Activated CD4-positive, CD25-positive, alpha-beta regulatory T cell treated with anti-CD3 and anti-CD28 coated beads, Interleukin-2, amount 50 U/mL, for 24 hours (primary cell): ENCODE data around the gene ANKDD1A.
A peak's percentile ranks its signal among the peaks of the same experiment; 100 is the strongest.

Experiments
- ATAC-seq, 2 donors: fragments of 150-1000 bp; cut with Tn5 transposase; one replicate each; pipeline ENCODE4 v1.10.0; 2021; ENCODE audit warnings: mild to moderate bottlenecking in 1 of 2, moderate library complexity in 1 of 2

The ANKDD1A gene

DNA sequence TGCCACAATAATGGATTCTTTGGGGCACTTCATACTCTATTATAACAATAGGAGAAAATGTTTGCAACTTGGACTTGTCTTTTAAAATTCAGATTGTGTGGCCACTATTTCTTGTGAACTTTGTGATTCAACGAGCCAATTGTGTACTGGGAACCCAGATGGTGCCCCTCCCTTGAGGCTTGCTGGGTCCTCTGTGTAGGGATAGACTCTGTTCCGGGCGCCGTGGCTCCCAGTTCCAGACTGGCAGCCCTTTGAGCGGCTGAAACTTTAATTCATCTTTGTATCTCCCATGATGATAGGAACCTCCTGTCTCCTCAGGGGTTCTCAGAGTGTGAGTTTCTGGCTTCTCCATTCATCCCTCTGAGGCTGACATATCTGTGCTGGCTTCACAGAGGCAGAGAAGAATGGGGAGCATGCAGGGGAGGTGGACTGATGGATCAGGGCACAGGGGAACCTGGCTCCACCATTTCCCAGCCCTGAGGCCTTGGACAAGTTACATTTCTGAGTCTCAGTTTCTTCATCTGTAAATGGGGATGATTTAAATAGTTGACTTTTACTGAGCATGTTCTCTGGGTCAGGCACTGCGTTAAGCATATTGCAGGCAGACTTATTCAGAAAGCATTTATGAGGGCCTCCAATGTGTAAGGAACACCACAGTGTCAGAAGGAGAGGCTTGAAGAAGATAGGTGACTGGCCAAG is 15.2 kb upstream of the ANKDD1A start:
- ATAC-seq, result no peak

- no peak for ATAC-seq
These were observed 14.2 kb upstream of the ANKDD1A start for GRCh38 chr15:64897345-64897985.

DNA sequence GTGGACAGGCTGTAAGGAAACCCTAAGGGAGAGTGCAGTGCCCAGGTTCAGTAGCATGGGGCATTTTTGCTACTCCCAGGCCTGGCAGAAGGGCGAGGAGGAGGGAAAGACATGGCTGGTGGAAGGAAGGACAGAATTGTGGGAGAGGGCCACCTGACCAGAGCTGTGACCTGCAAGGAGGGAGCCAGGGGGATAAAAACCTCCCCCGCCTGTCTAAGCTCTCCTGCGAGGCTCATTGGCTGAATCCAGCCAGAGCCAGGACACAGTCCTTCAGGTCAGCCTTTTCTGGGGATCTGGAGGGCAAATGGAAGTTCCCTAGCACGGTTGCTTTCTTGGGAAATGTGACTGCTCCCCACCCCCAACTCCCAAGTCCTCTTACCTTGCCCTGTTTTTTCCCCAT is 13.3 kb upstream of the ANKDD1A start:
- ATAC-seq, result no peak

GRCh38 chr15:64901141-64901540 is 10.6 kb upstream of the ANKDD1A start:
- ATAC-seq, result no peak

- peak; percentile 56 to 61 for ATAC-seq
These were observed 9.8 kb upstream of the ANKDD1A start for GRCh38 chr15:64901914-64902313.

GRCh38 chr15:64902863-64903262 is 8.8 kb upstream of the ANKDD1A start:
- peak; percentile 27 to 59 for ATAC-seq

GRCh38 chr15:64903326-64903950 is 8.3 kb upstream of the ANKDD1A start:
- ATAC-seq, result no peak

- no peak for ATAC-seq
These were observed 7.5 kb upstream of the ANKDD1A start for GRCh38 chr15:64904189-64904588.

DNA sequence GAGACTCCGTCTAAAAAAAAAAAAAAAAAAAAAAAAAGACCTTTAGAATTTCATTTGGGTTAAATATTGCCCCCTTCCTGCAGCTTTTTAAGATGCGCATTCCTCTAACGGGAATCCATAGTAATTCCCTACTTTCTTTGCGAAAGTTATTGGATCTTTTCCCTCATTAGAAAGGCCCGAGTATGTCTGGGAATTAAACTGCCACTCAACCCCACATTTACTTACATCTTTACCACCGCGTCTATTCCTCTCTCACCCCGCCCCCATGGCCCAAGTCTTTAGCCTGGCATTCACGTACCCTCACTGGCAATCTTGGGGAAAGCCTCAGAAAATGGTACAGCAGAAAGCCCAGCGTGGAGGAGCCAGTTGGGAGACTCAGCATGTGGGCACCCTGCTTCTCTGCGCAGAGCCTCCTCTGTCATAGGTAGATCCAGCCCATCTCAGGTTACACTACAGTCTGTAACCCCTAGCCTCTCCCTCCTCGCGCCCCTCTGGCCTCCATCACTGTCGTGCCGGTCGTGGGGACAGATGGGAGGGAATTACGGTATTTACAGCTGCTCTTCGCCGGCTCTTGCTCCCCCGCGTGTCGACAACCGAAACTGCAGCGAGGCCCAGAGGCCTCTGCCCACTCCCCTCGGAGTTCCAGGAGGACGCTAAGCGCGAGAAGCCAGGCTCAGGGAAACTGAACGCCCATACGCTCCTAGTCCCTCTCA is 6.4 kb upstream of the ANKDD1A start:
- peak; percentile 74 to 84 for ATAC-seq

GRCh38 chr15:64905941-64906340 is 5.8 kb upstream of the ANKDD1A start:
- no peak for ATAC-seq

DNA sequence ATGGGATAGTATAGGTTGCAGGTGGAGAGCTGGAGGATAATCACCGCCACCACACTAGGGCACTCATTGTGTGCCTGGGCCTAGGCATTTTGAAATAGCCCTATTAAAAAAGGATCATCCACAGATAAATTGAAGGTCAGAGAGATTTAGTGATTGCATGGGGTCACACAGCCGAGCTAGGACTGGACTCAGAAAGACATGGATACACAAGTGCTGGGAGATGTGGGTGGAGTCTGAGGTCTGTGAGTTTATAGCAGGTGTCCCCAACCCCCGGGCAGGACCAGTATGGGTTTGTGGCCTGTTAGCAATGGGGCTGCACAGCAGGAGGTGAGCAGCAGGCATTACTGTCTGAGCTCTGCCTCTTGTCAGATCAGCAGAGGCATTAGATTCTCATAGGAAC is 5.3 kb upstream of the ANKDD1A start:
- ATAC-seq, result no peak

- ATAC-seq, result no peak
These were observed 3.7 kb upstream of the ANKDD1A start for GRCh38 chr15:64907991-64908390.

DNA sequence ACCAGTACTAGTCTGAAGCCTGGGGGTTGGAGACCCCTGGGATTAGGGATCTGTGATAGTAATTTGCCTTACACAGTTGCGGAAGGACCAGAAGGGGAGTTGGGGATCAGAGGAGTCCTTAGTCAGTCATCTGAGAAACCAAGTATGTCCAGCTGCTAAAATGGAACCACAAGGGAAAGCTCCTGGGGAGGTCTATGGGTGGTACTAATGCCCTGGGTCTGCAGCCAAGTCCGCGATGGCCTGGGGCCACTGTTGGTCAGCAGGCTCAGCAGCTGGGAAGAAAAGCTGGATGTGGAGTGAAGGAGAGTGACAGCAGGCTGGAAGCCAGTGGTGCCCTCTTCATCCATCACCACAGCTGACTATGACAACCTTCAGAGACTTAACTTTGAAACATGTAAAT is 2.2 kb upstream of the ANKDD1A start:
- ATAC-seq, result no peak

DNA sequence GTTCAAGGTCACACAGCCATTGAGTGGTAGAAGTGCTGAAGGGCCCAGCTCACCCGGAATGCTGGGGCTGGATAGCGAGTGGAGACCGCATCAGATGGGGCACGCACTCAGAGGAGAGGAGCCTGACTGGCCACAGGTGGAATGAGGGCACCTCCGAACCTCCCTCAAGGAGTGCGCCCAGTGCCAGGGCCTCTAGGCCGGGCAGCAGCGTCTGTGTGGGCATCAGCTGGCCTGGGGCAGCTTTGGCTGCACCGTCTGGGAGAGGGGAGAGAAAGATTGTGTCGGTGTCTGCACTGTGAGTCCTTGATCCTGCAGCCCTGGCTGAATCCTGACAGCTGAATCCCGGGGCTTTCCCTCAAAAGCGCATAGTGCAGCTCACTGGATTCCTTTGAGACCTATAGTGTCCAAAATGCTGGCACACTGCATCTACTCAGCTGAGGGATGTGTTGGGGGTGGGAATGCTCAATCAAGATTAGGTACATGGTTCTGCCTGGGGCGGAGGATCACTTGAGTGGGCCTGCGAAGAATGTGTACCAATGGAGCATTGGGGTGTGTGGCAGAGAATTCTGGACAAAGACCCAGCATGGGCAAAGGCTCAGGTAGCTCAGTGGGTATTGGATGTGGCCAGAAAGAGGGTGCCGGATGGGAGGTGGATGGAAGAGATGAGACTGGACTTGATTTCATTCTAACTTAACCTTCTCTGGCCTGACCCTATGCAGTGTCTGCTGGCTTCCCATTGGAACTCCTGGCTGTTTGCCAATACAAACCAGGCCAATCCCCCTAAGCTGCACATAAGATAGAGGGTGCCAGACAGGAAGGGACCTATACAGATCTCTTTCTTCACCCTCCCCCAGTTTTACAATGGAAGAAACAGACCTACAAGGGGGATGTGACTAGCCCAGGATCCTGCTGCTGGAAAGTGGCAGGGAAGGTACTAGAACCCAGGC is 950 bp downstream of the ANKDD1A start:
- ATAC-seq, result no peak

DNA sequence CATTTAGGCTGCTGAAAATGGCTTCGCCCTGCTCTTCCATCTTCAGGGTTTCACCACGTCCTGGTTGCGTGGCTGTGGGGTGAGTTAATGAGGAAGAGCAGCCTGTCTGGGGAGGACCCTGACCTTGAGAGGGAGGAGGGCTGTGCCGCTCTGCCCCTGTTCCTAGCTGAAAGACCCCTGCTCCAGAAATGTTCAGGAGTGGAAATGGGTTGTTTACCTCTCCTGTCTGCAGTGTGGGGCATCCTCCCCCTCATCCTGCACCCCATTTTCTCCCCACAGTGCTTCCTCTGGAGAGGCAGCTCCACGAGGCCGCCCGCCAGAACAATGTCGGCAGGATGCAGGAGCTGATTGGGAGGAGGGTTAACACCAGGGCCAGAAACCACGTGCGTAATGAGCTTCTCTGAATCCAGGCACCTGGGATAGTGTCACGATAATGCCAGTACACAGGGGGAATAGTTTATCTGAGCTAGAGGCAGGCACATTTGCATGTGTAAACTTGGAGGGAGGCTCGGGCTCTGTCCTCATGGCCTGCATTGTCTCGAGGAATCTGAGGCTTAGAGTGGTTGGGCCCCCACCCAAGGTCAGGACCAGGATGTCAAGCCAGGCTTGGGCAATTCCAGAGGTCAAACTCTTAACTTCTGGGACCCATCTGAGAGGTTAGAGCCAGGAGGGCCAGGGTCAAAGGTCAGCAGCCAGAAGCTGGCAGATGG is 4.0 kb downstream of the ANKDD1A start:
- no peak for ATAC-seq

DNA sequence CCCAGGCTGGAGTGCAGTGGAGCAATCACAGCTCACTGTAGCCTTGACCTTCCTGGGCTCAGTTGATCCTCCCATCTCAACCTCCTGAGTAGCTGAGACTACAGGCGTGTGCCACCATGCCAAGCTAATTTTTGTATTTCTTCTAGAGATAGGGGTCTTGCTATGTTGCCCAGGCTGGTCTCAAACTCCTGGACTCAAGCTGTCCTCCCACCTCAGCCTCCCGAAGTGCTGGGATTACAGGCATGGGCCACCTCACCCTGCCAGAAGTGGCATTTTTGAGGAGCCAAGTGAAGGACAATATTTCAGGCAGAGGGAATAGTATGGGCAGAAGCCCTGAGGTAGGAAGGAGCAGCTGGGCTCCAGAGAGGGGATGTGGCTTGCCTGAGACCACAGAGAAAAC is 4.7 kb downstream of the ANKDD1A start:
- no peak for ATAC-seq

DNA sequence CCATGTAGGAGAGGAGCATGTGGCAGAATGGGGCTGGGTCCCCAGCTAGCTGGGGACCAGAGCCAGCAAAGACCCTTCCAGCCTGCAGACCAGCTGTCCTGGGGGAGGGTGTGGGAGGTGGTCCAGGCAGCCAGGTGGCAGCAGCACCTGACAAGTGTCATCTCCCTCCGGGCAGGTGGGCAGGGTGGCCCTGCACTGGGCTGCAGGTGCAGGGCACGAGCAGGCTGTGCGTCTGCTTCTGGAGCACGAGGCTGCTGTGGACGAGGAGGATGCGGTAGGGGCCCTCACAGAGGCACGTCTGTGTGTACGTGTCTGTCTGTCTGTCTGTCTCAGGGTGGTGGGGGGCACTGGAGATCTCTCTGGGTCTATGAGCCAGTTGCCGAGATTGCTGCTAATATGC is 5.5 kb downstream of the ANKDD1A start:
- no peak for ATAC-seq

DNA sequence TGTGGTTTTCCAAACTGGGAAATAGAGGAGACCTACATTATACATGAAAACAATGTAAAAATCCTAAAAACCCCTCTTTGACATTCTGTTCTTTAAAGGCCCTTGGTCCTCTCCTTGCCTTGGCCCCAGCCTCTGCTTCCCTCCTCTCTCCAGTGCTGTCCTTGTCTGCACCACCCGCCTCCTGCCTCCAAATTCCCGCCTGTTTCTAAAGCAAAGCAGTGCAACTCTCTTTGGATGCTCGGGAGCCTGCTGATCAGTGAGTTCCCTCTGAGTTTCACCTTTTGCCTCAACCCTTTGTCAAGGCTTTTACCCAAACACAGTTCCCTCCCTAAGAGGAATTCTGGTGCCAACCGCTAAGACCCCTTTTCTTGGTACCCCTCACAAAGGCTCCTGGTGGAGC is 8.0 kb downstream of the ANKDD1A start:
- no peak for ATAC-seq

- ATAC-seq, result no peak
These were observed 10.0 kb downstream of the ANKDD1A start for GRCh38 chr15:64921711-64922110.

- ATAC-seq, result no peak
These were observed 11.8 kb downstream of the ANKDD1A start for GRCh38 chr15:64923546-64923945.
